Stimulated activated CD4-positive, alpha-beta T cell treated with anti-CD3 and anti-CD28 coated beads, TNF-alpha, amount 100 ng/mL, for 1 hour (primary cell): Measurements from ENCODE around the gene SPIRE2.
"Not testable (repeated sequence)": the region's sequence is repeated elsewhere in the genome, so short reads cannot be mapped to it uniquely, and the experiment has no call there.

ENCODE experiments used
- DNase-seq, 3 donors: peaks; one replicate each; pipeline ENCODE4 v3.0.0-alpha.2; 2020; ENCODE audit warnings: low read depth in 3 of 3, low spot score in 1 of 3

The SPIRE2 gene

DNA sequence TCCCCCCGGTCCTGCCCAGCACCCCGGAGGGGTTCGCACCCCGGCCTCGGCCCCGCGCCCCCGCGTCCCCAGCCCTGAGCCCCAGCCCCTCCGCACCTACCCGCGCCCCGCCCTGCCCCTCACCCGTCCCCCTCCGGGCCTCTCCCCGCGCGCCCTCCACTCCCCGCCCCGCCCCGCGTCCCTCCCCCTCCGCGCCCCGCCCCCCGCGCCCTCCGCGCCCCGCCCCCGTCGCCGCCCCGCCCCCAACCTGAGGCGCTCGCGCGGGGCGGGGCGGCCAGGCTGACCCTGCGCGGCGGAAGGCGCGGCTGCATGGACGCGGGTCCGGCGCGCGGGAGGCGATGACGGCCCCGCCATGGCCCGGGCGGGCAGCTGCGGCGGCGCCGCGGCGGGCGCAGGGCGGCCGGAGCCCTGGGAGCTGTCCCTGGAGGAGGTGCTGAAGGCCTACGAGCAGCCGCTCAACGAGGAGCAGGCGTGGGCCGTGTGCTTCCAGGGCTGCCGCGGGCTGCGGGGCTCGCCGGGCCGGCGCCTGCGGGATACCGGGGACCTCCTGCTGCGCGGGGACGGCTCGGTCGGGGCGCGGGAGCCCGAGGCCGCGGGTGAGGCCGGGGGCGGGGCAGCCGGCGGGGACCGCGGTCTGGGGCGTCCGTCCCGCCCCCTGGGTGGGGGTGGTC is at the start of gene SPIRE2:
TSS of gene SPIRE2 (plus strand) at position 277 of the 671 bp plus-strand sequence. CDS start at position 353, 76 bp downstream.
- DNase-seq, result peak; percentile 12 to 56 (median 23)

GRCh38 chr16:89779231-89779908 is 48.9 kb upstream of the SPIRE2 start:
- DNase-seq, result no peak

DNA sequence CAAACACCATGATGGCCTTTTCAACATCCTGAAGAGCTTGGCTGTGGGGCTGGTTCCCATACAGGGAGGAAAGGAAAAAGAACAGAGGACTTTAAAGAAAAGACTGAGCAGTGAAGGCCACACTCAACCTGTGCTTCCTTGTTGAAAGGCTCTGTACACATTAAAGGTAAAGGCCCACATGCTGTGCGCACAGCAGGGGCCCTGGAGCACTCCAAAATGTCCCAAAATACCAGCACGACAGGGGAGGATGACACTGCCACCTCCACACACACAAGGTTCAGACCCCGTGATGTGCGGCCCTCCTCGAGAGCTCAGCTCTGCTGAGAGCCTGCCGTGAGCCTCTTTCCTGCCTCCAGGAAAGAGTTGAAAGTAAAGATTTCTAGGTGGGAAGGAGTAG is 48.4 kb upstream of the SPIRE2 start:
- no peak for DNase-seq

DNA sequence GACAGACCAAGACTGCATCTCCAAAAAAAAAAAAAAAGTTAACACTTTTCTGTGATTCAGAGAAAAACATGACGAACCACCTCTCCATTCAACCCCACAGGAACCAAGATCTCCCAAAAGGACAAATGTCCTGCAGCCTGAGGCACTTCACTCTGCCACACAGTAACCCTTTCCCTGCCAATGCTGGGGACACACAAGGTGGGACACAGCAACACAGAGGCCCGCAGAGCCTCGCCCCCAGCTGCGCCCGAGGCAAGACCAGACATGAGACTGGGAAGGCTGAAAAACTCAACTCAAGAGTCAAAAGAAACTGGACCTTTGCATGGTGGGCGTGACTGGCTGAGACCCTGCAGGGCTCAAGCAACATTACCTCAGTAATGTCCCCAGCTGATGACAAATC is 45.8 kb upstream of the SPIRE2 start:
- DNase-seq, result no peak

DNA sequence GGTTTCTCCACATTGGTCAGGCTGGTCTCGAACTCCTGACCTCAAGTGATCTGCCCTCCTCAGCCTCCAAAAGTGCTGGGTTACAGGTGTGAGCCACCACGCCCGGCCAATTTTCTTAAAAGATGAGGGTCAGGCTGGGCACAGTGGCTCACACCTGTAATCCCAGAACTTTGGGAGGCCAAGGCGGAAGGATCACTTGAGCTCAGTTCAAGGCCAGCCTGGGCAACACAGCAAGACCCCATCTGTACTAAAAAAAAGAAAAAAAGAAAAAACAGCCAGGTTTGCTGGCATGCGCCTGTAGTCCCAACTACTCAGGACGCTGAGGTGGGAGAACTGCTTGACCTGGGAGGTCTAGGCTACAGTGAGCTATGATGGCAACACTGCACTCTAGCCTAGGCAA is 44.3 kb upstream of the SPIRE2 start:
- not testable (repeated sequence) for DNase-seq

DNA sequence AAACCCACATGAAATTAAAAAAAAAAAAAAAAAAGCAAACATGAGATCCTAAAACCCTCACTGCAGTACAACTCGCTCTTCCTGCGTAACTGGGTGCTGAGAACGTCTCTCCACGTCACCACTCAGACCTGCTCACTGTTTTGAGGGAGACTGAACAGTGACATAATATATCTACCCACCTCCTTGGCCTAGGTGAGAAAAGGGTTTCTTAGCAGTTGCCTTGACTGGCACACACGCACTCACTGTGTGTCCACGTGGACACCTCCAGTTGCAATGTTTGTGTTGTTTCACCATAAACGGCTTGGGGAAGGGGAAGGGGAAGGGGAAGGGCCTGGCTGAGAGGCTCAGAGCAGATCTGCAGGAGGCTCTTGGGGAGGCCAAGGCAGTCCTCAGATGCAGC is 43.9 kb upstream of the SPIRE2 start:
- no peak for DNase-seq

GRCh38 chr16:89785523-89786155 is 42.6 kb upstream of the SPIRE2 start:
- peak in 1 of 3 donors; percentile 13 for DNase-seq

DNA sequence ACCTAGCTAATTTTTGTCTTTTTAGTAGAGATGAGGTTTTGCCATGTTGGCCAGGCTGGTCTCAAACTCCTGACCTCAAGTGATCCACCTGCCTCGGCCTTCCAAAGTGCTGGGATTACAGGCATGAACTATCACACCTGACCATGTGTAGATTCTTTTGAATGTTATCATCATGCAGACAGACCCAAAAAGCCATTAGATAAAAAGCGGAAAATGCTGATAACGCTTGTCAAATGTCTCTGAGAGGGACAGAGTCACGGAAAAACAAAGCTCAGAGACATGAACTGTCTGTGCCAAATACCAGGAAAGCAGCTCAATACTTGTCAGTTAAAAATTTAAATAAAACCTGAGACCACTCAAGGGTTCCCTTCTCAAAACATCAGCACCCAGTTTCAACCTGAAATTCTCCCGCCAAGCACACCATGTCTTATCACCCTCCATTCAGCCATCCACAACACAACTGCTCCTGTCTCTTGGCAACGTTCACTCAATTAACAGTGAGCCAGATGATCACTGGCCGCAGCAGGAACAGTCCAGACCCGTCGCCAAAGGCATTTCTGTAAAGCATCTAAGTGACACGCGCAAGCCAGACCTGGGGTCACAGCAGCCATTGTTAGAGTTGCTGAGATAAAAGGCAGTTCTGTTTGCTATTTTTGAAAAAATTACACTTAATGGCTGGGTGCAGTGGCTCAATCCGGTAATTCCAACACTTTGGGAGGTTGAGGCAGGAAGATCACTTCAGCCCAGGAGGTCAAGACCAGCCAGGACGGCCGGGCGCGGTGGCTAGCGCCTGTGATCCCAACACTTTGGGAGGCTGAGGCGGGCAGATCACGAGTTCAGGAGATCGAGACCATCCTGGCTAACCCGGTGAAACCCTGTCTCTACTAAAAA is 41.6 kb upstream of the SPIRE2 start:
- no peak for DNase-seq

DNA sequence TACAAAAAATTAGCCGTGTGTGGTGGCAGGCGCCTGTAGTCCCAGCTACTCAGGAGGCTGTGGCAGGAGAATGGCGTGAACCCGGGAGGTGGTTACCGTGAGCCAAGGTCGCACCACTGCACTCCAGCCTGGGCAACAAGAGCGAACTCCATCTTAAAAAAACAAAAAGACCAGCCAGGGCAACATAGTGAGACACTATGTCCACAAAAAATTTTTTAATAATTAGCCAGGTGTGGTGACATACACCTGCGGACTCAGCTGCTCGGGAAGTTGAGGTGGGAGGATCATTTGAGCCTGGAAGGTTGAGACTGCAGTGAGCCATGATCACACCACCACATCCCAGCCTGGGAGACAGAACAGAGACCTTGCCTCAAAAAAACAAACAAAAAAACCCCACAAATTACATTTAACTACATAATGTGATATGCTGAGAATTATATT is 40.9 kb upstream of the SPIRE2 start:
- no peak for DNase-seq

DNA sequence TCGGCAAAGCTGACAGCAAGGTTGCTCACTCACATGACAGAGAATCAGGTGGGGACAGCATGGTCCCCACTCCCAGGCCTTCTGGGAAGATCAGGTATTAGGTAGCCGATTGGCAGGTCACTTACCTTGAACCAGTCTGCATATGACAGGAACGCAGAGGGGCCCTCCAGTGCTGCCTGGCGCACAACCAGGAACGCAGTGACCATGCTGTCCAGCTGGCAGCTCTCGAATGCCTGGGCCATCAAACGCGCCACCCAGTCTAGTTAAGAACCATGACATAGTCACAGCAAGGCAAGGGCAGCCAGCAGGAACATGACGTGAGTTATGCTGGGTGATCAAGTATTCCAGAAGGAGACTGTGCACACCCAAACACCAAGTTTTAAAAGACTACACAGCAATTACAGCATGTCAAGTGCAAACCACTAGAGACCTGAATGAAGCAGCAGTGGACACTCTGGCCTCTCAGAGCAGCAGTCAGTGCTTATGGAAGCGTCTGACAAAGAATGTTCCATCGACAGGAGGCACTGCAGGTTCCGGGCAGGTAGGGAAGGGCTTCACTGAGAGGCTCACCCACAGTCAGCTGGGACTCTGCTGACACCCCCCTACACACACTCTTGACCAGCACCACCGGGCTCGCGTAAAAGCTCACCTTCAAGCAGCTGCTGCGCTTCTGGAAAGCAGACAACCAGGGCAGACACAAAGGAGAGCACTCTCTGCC is 36.8 kb upstream of the SPIRE2 start:
- DNase-seq, result no peak

DNA sequence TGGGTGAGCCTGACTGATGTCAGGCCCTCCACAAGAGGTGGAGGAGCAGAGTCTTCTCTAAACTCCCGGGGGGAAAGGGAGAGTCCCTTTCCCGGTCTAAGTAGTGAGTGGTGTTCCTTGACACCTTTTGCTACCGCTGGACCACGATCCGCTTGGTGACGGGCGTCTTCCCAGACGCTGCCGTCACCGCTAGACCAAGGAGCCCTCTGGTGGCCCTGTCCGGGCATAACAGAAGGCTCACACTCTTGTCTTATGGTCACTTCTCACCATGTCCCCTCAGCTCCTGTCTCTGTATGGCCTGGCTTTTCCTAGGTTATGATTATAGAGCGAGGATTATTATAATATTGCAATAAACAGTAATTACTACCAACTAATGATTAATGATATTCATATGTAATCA is 35.2 kb upstream of the SPIRE2 start:
- DNase-seq, result peak; percentile 12 to 44 (median 36)

GRCh38 chr16:89793955-89794354 is 34.3 kb upstream of the SPIRE2 start:
- no peak for DNase-seq

GRCh38 chr16:89795676-89796075 is 32.6 kb upstream of the SPIRE2 start:
- no peak for DNase-seq

GRCh38 chr16:89796104-89796503 is 32.2 kb upstream of the SPIRE2 start:
- DNase-seq, result no peak

DNA sequence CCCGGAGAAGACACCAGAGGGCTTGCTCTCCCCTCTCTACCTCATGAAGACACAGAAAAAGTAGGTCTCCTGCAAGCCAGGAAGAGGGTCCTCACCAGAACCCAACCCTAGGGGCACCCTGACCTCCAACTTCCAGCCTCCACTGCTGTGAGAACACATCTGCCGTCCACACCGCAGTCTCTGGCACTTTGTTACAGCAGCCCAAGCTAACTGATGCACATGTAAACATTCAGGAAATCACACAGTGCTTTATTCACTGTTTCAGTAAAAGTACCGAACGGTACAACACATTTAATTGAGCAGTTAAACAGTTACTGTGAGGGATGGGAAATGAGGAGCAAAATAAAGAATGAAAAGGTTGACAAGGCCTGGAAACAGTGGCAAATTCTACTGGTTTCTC is 30.1 kb upstream of the SPIRE2 start:
- no peak for DNase-seq

- DNase-seq, result no peak
Measured at GRCh38 chr16:89798832-89799370, 29.4 kb upstream of the SPIRE2 start.

GRCh38 chr16:89801800-89802199 is 26.5 kb upstream of the SPIRE2 start:
- DNase-seq, result no peak

DNA sequence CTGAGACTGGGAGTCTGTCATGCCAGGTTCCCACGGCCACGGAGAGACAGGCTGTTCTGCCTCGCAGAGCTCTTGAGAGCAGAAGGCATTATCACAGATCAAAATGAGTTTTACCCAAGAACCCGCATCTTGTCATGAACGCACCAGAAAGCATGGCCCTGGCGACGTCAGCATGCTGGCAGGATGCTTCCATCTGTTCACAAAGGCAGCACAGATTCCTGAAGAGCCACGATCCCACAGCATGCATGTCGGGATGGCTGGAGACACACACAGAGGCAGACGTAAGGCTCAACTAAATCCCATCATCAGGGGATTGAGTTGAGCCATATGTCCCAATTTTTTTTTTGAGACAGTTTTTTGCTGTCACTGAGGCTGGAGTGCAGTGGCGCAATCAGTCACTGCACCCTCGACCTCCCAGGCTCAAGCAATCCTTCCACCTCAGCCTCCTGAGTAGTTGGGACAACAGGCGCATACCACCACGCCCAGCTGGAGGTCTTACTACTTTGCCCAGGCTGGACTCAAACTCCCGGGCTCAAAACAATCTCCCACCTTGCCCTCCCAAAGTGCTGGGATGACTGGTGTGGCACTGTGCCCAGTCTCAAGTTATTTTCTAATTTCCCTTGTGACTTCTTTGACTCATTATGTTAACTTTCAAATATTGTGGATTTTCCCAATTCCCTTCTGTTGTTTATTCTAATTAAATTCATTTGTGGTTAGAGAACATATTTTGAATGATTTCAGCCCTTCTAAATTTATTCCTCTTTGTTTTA is 23.0 kb upstream of the SPIRE2 start:
- DNase-seq, result no peak

DNA sequence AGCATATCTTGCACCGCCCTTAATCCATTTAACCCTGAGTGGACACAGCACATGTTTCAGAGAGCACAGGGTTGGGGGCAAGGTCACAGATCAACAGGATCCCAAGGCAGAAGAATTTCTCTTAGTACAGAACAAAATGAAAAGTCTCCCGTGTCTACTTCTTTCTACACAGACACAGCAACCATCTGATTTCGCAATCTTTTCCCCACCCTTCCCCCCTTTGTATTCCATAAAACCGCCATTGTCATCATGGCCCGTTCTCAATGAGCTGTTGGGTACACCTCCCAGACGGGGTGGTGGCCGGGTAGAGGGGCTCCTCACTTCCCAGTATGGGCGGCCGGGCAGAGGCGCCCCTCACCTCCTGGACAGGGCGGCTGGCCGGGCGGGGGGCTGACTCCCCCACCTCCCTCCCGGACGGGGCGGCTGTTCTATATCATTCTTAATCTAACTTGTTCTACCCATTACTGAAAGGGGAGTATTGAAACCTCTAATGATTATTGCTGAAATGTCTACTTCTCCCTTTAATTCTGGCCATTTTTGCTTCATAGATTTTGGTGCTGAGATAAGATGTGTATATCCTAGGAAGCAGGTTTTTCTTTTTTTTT is 21.6 kb upstream of the SPIRE2 start:
- DNase-seq, result not testable (repeated sequence)
